ENCODE measurements around the gene NBR1. TPM values are rescaled to one million over a fixed set of nuclear protein-coding genes. Genes with fewer than 3 reads are reported as not detected.
"Not testable (repeated sequence)": the region's sequence is repeated elsewhere in the genome, so short reads cannot be mapped to it uniquely, and the experiment has no call there.

NBR1 gene
- total RNA-seq, 4 donors from 2014 or later = 117 to 166 (median 134) TPM

- no peak overlapping the region for H3K4me3 ChIP-seq (replicated peaks in 1 of 3)
- H3K27me3 ChIP-seq = no peaks in the 10 kb centered on the region
- H3K36me3 ChIP-seq = no peaks in the 10 kb centered on the region
- WGBS, 2 donors = 85 to 89% methylated on average over 4 of the region's 4 CpGs
- TF ChIP-seq, protein P1, sequence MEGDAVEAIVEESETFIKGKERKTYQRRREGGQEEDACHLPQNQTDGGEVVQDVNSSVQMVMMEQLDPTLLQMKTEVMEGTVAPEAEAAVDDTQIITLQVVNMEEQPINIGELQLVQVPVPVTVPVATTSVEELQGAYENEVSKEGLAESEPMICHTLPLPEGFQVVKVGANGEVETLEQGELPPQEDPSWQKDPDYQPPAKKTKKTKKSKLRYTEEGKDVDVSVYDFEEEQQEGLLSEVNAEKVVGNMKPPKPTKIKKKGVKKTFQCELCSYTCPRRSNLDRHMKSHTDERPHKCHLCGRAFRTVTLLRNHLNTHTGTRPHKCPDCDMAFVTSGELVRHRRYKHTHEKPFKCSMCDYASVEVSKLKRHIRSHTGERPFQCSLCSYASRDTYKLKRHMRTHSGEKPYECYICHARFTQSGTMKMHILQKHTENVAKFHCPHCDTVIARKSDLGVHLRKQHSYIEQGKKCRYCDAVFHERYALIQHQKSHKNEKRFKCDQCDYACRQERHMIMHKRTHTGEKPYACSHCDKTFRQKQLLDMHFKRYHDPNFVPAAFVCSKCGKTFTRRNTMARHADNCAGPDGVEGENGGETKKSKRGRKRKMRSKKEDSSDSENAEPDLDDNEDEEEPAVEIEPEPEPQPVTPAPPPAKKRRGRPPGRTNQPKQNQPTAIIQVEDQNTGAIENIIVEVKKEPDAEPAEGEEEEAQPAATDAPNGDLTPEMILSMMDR (IDR thresholded peaks at IDR 0.05) = no peak
- TF ChIP-seq POLR2A (IDR thresholded peaks at IDR 0.05) = no peak
- no peaks in the 10 kb centered on the region for H3K4me1 ChIP-seq
- no peak for DNase-seq
- intact Hi-C loops (cut with DNase I) = no loop called here
- no peak overlapping the region for H3K27ac ChIP-seq
- no peaks in the 10 kb centered on the region for H3K9me3 ChIP-seq
Measured at GRCh38 chr17:43146649-43147048, 24.4 kb upstream of the NBR1 start.

- Histone ChIP-seq H3K36me3 (no peaks in the 10 kb centered on the region), H3K27me3 (no peaks in the 10 kb centered on the region), H3K4me1 (no peaks in the 10 kb centered on the region), H3K4me3 (replicated peaks in 1 of 3) (no peak overlapping the region), H3K9me3 (no peaks in the 10 kb centered on the region), H3K27ac (no peak overlapping the region)
- no peak for DNase-seq
- WGBS, 2 donors = 95 to 96% methylated on average over 3 of the region's 3 CpGs
- intact Hi-C loops (cut with DNase I) = no loop called here
- no peak for TF ChIP-seq POLR2A (IDR thresholded peaks at IDR 0.05)
- TF ChIP-seq, protein P1 (IDR thresholded peaks at IDR 0.05) = no peak
Measured at GRCh38 chr17:43151880-43152456, 19.0 kb upstream of the NBR1 start.

DNA sequence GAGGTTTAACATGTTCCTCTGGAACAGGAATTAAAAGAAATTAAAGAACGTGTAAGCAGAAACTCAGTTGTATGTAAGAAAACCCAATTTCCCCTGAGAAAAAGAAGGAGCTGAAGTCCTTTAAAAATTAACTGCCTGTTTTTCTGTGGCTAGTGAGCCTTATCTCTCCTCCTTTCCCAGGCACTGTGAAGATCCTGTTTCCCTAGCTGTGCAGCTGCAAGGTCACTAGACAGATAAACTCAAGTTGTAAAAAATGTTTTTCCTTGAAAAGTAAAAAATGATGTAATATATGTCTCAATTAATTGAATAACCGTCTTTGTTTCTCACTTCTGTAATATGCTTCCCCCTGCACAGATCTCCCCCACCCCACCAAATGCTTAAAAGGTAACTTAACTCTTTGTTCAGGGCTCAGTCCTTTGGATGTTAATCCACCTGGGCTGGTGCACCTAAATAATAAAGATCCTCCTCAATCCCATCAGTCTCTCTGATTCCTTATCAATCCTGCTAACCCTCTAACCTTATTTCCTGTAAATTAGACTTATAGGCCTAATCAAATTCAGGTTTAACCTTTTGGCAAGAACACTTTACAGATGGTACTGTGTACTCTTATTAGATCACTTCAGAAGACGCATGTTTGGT lies 17.7 kb upstream of the NBR1 start:
- DNase-seq; intact Hi-C loops (cut with DNase I); H3K27ac ChIP-seq; H3K27me3 ChIP-seq; H3K4me3 ChIP-seq (replicated peaks in 1 of 3); H3K36me3 ChIP-seq; H3K9me3 ChIP-seq; H3K4me1 ChIP-seq: not testable (repeated sequence)
- 86 to 95% methylated on average over 3 of the region's 3 CpGs for WGBS, 2 donors

DNA sequence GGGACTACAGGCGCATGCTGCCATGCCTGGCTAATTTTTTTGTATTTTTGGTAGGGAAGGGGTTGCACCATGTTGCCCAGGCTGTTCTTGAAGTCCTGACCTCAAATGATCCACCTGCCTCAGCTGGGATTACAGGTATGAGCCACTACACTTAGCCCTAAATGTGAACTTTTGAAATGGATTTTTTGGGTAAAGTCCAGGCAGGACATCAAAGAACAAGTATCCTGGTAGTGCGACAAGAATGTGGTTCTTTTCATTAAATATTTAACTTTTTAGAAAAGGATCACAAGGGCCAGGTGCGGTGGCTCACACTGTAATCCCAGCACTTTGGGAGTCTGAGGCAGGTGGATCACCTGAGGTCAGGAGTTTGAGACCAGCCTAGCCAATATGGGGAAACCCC lies 15.3 kb upstream of the NBR1 start:
- Histone ChIP-seq H3K27me3 (no peaks in the 10 kb centered on the region), H3K27ac (no peak overlapping the region), H3K9me3 (no peaks in the 10 kb centered on the region), H3K4me1 (no peaks in the 10 kb centered on the region), H3K4me3 (replicated peaks in 1 of 3) (no peak overlapping the region), H3K36me3 (peaks cover 0 to 4% of the 10 kb centered on the region in 2 donors)
- TF ChIP-seq, protein P1 (IDR thresholded peaks at IDR 0.05) = no peak
- TF ChIP-seq POLR2A (IDR thresholded peaks at IDR 0.05) = no peak
- WGBS, 2 donors = 95 to 100% methylated on average over 3 of the region's 3 CpGs
- DNase-seq = no peak
- intact Hi-C loops (cut with DNase I) = no loop called here

- H3K27me3 ChIP-seq; H3K9me3 ChIP-seq; H3K4me1 ChIP-seq; H3K27ac ChIP-seq; DNase-seq; H3K36me3 ChIP-seq; H3K4me3 ChIP-seq (replicated peaks in 1 of 3); intact Hi-C loops (cut with DNase I): not testable (repeated sequence)
- WGBS, 2 donors = 88 to 91% methylated on average over 12 to 13 of the region's 25 CpGs
Measured at GRCh38 chr17:43159232-43159631, 11.8 kb upstream of the NBR1 start.

- H3K27ac ChIP-seq; DNase-seq; H3K9me3 ChIP-seq; H3K36me3 ChIP-seq; H3K4me3 ChIP-seq (replicated peaks in 1 of 3); intact Hi-C loops (cut with DNase I); H3K4me1 ChIP-seq; H3K27me3 ChIP-seq: not testable (repeated sequence)
- 91 to 96% methylated on average over 8 of the region's 8 CpGs for WGBS, 2 donors
Measured at GRCh38 chr17:43159957-43160356, 11.1 kb upstream of the NBR1 start.

DNA sequence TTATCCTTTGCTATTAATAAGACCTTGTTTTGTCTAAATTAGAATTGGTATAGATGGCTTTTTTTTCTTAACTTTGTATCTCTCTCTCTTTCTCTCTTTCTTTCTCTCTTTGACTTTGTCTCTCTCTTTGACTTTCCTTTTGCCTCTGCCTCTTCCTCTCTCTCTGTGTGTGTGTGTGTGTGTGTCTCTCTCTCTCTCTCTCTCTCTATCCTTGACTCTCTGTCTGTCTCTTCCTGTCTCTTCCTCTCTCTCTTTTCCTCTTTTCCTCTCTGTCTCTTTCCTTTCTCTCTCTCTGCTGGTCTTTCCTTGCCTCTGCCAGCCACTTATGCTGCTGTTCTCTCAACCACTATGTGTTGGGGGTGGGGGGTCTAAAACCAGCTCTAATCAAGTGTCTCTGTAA lies 5.0 kb upstream of the NBR1 start:
- H3K9me3 ChIP-seq; H3K27ac ChIP-seq; H3K36me3 ChIP-seq; DNase-seq; H3K4me3 ChIP-seq (replicated peaks in 1 of 3); H3K27me3 ChIP-seq: not testable (repeated sequence)
- peaks cover 11 to 14% of the 10 kb centered on the region in 2 donors for H3K4me1 ChIP-seq
- intact Hi-C loops (cut with DNase I) = loop anchor here (5.0 kb wide), 2 partner anchors 39 to 139 kb away; partner anchors contain the start of genes BRCA1 and RND2

Data from thyroid gland (tissue), 4 donors.